CD4-positive, alpha-beta memory T cell (primary cell): ENCODE measurements around the gene RSU1. TPM values are rescaled to one million over a fixed set of nuclear protein-coding genes. Genes with fewer than 3 reads are reported as not detected.

Source experiments
- CTCF ChIA-PET: fragments of 350-600 bp; sonication (Branson Sonifier 250); formaldehyde crosslinking; loops from one replicate; lab custom pipeline; 2021; ENCODE audit warnings: inconsistent platforms; ENCODE audit not compliant: partially characterized antibody; lab: Charles Lee
- POLR2A ChIA-PET: fragments of 350-600 bp; sonication (Branson Sonifier 250); formaldehyde crosslinking; loops from one replicate; lab custom pipeline; 2021; ENCODE audit not compliant: partially characterized antibody; lab: Charles Lee
- DNase-seq, 5 donors: peaks; one replicate each; pipeline versions ENCODE4 v3.0.0 to v3.0.0-alpha.2; 2020 to 2022; ENCODE audit warnings: mixed read lengths in 1 of 5
- H3K27ac ChIP-seq: one replicate; pipeline ENCODE4 v1.7.0; 2013; ENCODE audit warnings: low read depth, low read length
- H3K27me3 ChIP-seq: 2 replicates; pipeline ENCODE4 v1.7.0; 2013; ENCODE audit warnings: mild to moderate bottlenecking, low read length, moderate library complexity; ENCODE audit not compliant: insufficient read depth
- H3K36me3 ChIP-seq: 2 replicates; pipeline ENCODE4 v1.7.0; 2013; ENCODE audit warnings: mild to moderate bottlenecking, low read length, moderate library complexity; ENCODE audit not compliant: insufficient read depth
- H3K4me1 ChIP-seq: 2 replicates; pipeline ENCODE4 v1.7.0; 2013; ENCODE audit warnings: mild to moderate bottlenecking, low read length, moderate library complexity; ENCODE audit not compliant: insufficient read depth
- H3K4me3 ChIP-seq, 2 donors: one replicate each; pipeline ENCODE4 v1.7.0; 2013; ENCODE audit warnings: low read length in 2 of 2, mild to moderate bottlenecking in 1 of 2
- H3K9me3 ChIP-seq, 2 donors: one replicate each; pipeline ENCODE4 v1.7.0; 2013; ENCODE audit warnings: low read length in 2 of 2, control low read depth in 1 of 2; ENCODE audit not compliant: control insufficient read depth in 1 of 2
- H3K27ac Mint-ChIP-seq, 7 donors: one replicate each; pipeline ENCODE4 v1.8.0; 2020 to 2021; ENCODE audit warnings: mixed read lengths in 7 of 7, mild to moderate bottlenecking in 6 of 7, inconsistent platforms in 3 of 7, moderate library complexity in 3 of 7
- H3K27me3 Mint-ChIP-seq, 2 donors: one replicate each; pipeline ENCODE4 v1.8.0; 2020 to 2021; ENCODE audit warnings: mixed read lengths in 2 of 2
- H3K36me3 Mint-ChIP-seq, 2 donors: one replicate each; pipeline ENCODE4 v1.8.0; 2020 to 2021; ENCODE audit warnings: mixed read lengths in 2 of 2, inconsistent platforms in 1 of 2, mild to moderate bottlenecking in 1 of 2
- H3K4me1 Mint-ChIP-seq, 4 donors: one replicate each; pipeline ENCODE4 v1.8.0; 2020 to 2021; ENCODE audit warnings: mixed read lengths in 4 of 4, mild to moderate bottlenecking in 1 of 4
- H3K4me3 Mint-ChIP-seq, 8 donors: one replicate each; pipeline ENCODE4 v1.8.0; 2020 to 2021; ENCODE audit warnings: mixed read lengths in 8 of 8, mild to moderate bottlenecking in 7 of 8, moderate library complexity in 6 of 8, inconsistent platforms in 3 of 8
- H3K9me3 Mint-ChIP-seq, 8 donors: one replicate each; pipeline ENCODE4 v1.8.0; 2020 to 2021; ENCODE audit warnings: mixed read lengths in 8 of 8, mild to moderate bottlenecking in 5 of 8, inconsistent platforms in 3 of 8, moderate library complexity in 1 of 8
- intact Hi-C: fragments of 100-400 bp; cut with micrococcal nuclease; formaldehyde crosslinking; loops from one replicate; pipeline ENCODE4 v1.15.1; 2023
- polyA plus RNA-seq, 2 donors: library from polyadenylated mRNA; unstranded; fragments of 300-500 nt; fragmentation: Illumina TruSeq; gene quantifications; one replicate each; pipeline ENCODE4 v1.2.3, GENCODE V29; 2021
- total RNA-seq, 2 experiments: library from RNA; stranded (reverse); gene quantifications; one replicate each; pipeline ENCODE4 v1.2.3, GENCODE V29; 2021

RSU1 gene
- total and polyA plus RNA-seq, 4 experiments from 2014 or later = 53.6 to 186 (median 95.1) TPM

DNA sequence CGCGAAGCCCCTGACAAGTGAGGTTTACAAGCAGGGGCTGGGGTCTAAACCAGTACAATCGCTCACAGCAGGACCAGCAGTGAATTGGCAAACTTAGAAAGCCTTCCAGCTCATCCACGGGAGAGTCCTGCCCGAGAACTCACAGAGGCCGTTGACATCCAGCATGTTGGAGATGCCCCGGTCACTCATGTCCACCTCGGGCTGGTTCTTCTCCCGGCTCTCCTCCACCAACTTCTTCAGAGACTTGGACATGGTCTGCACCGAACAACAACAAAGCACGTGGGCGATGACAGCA, 447 bp downstream of the RSU1 start:
- ChIA-PET POLR2A (interaction anchor here (0.7 to 3.2 kb wide), 22 partner anchors 9 to 956 kb away, joined by 3 to 101 read pairs (median 6); partner anchors contain the start of genes MINDY3, PTER, STAM and TRDMT1), CTCF (interaction anchor here (0.9 to 1.7 kb wide), 7 partner anchors 8 to 612 kb away, joined by 3 to 20 read pairs (median 5); partner anchors contain the start of genes PTER and VIM)
- Mint-ChIP-seq H3K27ac (peak overlapping the region; percentile 88 to 98 (median 96)), H3K9me3 (peaks cover 0 to 5% (median 3%) of the 10 kb centered on the region in 8 donors), H3K4me3 (peak overlapping the region; percentile 95 to 99 (median 97)), H3K36me3 (peaks cover 20 to 24% of the 10 kb centered on the region in 2 donors), H3K27me3 (no peaks in the 10 kb centered on the region), H3K4me1 (peaks cover 26 to 59% (median 37%) of the 10 kb centered on the region in 4 donors)
- no peaks in the 10 kb centered on the region for H3K36me3 ChIP-seq
- intact Hi-C loops = loop anchor here (1.0 to 5.0 kb wide), 11 partner anchors 29 to 1842 kb away; partner anchors contain the start of genes ARL5B, MINDY3, PTER and RPP38
- H3K27me3 ChIP-seq = no peaks in the 10 kb centered on the region
- peaks cover 37% of the 10 kb centered on the region for H3K4me1 ChIP-seq
- H3K4me3 ChIP-seq = peak overlapping the region; percentile 58 to 70
- peak overlapping the region; percentile 74 for H3K27ac ChIP-seq
- H3K9me3 ChIP-seq = peaks cover 0 to 1% of the 10 kb centered on the region in 2 donors
- DNase-seq = no peak

DNA sequence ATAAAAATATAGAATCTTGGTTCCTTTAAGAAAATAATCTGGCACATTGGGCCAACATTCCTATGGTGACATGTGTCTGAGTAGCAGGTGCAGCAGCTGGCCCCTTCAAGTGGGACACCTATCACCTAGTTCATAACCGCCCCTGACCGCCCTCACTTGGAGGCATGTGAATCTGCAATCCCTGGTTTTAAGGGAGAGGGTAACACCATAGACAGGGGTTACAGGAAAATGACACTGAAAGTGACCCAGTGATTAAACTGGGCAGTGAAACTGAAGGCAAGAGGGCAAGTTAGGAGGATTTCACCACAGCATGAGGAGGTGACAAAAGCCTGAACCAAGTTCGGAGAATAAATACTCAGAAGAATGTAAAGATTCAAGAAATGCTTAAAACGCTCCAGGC, 1.1 kb downstream of the RSU1 start:
- peak overlapping the region; percentile 59 to 98 (median 88) for H3K27ac Mint-ChIP-seq
- CTCF ChIA-PET = interaction anchor here (0.9 to 1.5 kb wide), 2 partner anchors 12 to 27 kb away, joined by 3 to 5 read pairs; no protein-coding TSS in a partner anchor
- H3K9me3 Mint-ChIP-seq = peaks cover 0 to 3% (median 0%) of the 10 kb centered on the region in 8 donors
- no peaks in the 10 kb centered on the region for H3K36me3 ChIP-seq
- H3K9me3 ChIP-seq = no peaks in the 10 kb centered on the region
- H3K4me1 Mint-ChIP-seq = peaks cover 27 to 65% (median 40%) of the 10 kb centered on the region in 4 donors
- H3K4me3 ChIP-seq = peak overlapping the region in 1 of 2 donors; percentile 58
- H3K27me3 Mint-ChIP-seq = no peaks in the 10 kb centered on the region
- DNase-seq = no peak
- H3K36me3 Mint-ChIP-seq = peaks cover 23 to 27% of the 10 kb centered on the region in 2 donors
- peak overlapping the region; percentile 95 to 99 (median 97) for H3K4me3 Mint-ChIP-seq
- no peak overlapping the region for H3K27ac ChIP-seq
- POLR2A ChIA-PET = interaction anchor here (1.2 to 3.2 kb wide), 9 partner anchors 15 to 956 kb away, joined by 3 to 101 read pairs (median 13); partner anchors contain the start of genes MINDY3, TRDMT1 and VIM
- intact Hi-C loops = loop anchor here (2.0 to 5.0 kb wide), 6 partner anchors 37 to 1843 kb away; partner anchors contain the start of genes ARL5B, PTER, RPP38 and TRDMT1
- peaks cover 37% of the 10 kb centered on the region for H3K4me1 ChIP-seq
- no peaks in the 10 kb centered on the region for H3K27me3 ChIP-seq

DNA sequence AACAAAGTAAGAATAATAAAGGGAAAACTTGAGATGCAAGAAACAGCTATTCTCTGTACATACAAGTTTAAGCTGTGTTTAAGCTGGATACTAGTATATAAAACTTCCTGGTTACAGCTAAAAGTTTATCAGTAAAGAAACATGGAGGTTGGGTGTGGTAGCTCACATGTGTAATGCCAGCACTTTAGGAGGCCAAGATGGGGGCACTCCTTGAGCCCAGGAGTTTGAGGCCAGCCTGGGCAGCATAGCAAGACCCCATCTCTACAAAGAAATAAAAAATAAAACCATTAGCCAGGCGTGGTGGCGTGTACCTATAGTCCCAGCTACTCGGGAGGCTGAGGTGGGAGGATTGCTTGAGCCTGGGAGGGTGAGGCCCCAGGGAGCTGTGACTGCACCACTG, 3.2 kb downstream of the RSU1 start:
- H3K4me3 ChIP-seq = no peak overlapping the region
- CTCF ChIA-PET = interaction anchor here (0.7 to 2.9 kb wide), 5 partner anchors 14 to 910 kb away, joined by 3 to 10 read pairs (median 5); no protein-coding TSS in a partner anchor
- no peak for DNase-seq
- POLR2A ChIA-PET = interaction anchor here (1.2 kb wide), 1 partner anchor 10 kb away, joined by 4 read pairs; no protein-coding TSS in a partner anchor
- H3K36me3 ChIP-seq = no peaks in the 10 kb centered on the region
- Mint-ChIP-seq H3K9me3 (peaks cover 0 to 3% (median 0%) of the 10 kb centered on the region in 8 donors), H3K4me3 (no peak overlapping the region), H3K4me1 (peaks cover 32 to 72% (median 47%) of the 10 kb centered on the region in 4 donors), H3K36me3 (peaks cover 23 to 40% of the 10 kb centered on the region in 2 donors), H3K27ac (no peak overlapping the region), H3K27me3 (no peaks in the 10 kb centered on the region)
- no peak overlapping the region for H3K27ac ChIP-seq
- no peaks in the 10 kb centered on the region for H3K27me3 ChIP-seq
- intact Hi-C loops = no loop called here
- peaks cover 37% of the 10 kb centered on the region for H3K4me1 ChIP-seq
- H3K9me3 ChIP-seq = no peaks in the 10 kb centered on the region

DNA sequence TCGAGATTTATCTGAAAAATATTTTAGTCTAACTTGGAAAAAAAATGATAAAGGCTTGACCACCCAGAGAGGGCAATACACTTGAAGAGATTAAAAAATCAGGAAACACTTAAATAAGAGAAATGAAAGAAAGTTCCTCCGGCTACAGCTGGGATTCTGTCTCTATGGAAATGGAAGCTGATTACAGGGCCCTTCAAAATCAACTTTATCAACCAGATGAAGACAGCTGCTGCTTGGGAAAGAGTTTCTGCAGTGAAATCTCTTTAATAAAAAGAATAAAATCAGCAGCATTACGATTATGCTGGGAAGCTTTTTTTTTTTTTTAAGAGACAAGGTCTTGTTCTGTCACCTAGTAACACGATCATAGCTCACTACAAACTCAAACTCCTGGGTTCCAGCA, 4.5 kb downstream of the RSU1 start:
- intact Hi-C loops = no loop called here
- Histone ChIP-seq H3K9me3 (no peaks in the 10 kb centered on the region), H3K4me1 (peaks cover 31% of the 10 kb centered on the region), H3K36me3 (no peaks in the 10 kb centered on the region), H3K27me3 (no peaks in the 10 kb centered on the region), H3K4me3 (no peak overlapping the region), H3K27ac (no peak overlapping the region)
- no peak overlapping the region for H3K4me3 Mint-ChIP-seq
- H3K36me3 Mint-ChIP-seq = peaks cover 23 to 46% of the 10 kb centered on the region in 2 donors
- peak overlapping the region in 1 of 7 donors; percentile 29 for H3K27ac Mint-ChIP-seq
- no peaks in the 10 kb centered on the region for H3K27me3 Mint-ChIP-seq
- POLR2A ChIA-PET = interaction anchor here (1.2 to 1.4 kb wide), 2 partner anchors 8 to 417 kb away, joined by 4 read pairs; no protein-coding TSS in a partner anchor
- no peak for DNase-seq
- H3K9me3 Mint-ChIP-seq = peaks cover 0 to 3% (median 0%) of the 10 kb centered on the region in 8 donors
- H3K4me1 Mint-ChIP-seq = peaks cover 29 to 64% (median 45%) of the 10 kb centered on the region in 4 donors
- CTCF ChIA-PET = interaction anchor here (0.8 to 2.9 kb wide), 6 partner anchors 15 to 38 kb away, joined by 4 to 10 read pairs (median 5); no protein-coding TSS in a partner anchor

DNA sequence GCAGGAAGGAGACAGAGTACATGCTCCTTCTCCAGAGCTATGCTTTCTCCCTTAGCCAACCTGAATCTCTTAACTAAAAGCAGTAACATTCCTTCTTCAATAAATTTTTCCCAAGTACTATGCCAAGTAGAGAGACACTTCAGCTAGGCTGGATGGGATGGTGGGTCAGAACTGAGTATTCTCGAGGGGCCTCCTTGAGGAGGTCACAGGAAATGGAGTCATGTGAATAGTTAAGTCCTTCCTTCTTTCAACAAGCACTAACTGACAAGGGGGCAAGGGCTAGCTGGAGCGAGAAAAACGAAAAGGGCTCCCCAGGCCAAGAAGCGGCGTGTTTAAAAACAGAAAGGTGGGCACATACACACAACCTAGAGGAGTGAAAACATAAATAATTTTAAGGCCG, 5.5 kb downstream of the RSU1 start:
- Mint-ChIP-seq H3K4me1 (peaks cover 26 to 55% (median 41%) of the 10 kb centered on the region in 4 donors), H3K9me3 (peaks cover 0 to 3% (median 0%) of the 10 kb centered on the region in 8 donors), H3K4me3 (peak overlapping the region in 1 of 8 donors; percentile 39), H3K27ac (peak overlapping the region in 1 of 7 donors; percentile 6), H3K36me3 (peaks cover 28 to 46% of the 10 kb centered on the region in 2 donors), H3K27me3 (no peaks in the 10 kb centered on the region)
- intact Hi-C loops = no loop called here
- H3K4me1 ChIP-seq = peaks cover 30% of the 10 kb centered on the region
- no peaks in the 10 kb centered on the region for H3K36me3 ChIP-seq
- POLR2A ChIA-PET = no interaction called here
- H3K4me3 ChIP-seq = no peak overlapping the region
- CTCF ChIA-PET = interaction anchor here (0.7 to 2.9 kb wide), 7 partner anchors 15 to 910 kb away, joined by 3 to 10 read pairs (median 4); no protein-coding TSS in a partner anchor
- no peak overlapping the region for H3K27ac ChIP-seq
- no peaks in the 10 kb centered on the region for H3K9me3 ChIP-seq
- no peak for DNase-seq
- no peaks in the 10 kb centered on the region for H3K27me3 ChIP-seq

DNA sequence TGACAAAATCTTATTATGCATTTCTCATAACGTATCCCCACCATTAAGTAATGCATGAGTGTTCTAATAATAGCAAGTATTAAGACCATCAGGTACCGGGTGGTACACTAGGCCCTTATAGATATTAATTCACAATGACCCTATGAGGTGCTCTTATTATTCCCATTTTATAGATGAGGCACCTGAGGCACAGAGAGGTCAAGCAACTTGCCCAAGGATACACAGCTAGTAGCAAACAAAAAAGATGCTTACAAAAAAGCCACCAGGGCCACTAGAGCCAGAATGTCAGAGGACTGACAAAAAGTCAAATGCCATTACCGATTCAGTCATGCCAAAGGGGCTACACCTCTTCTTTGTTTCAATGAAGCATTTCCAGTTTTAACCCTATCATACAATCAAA, 5.9 kb downstream of the RSU1 start:
- H3K4me3 ChIP-seq = no peak overlapping the region
- H3K9me3 Mint-ChIP-seq = peaks cover 0 to 2% (median 0%) of the 10 kb centered on the region in 8 donors
- intact Hi-C loops = no loop called here
- CTCF ChIA-PET = interaction anchor here (0.7 to 2.3 kb wide), 5 partner anchors 14 to 909 kb away, joined by 3 to 5 read pairs (median 4); no protein-coding TSS in a partner anchor
- no peaks in the 10 kb centered on the region for H3K9me3 ChIP-seq
- peaks cover 28 to 46% of the 10 kb centered on the region in 2 donors for H3K36me3 Mint-ChIP-seq
- no peaks in the 10 kb centered on the region for H3K36me3 ChIP-seq
- POLR2A ChIA-PET = no interaction called here
- no peaks in the 10 kb centered on the region for H3K27me3 ChIP-seq
- no peak for DNase-seq
- no peaks in the 10 kb centered on the region for H3K27me3 Mint-ChIP-seq
- H3K4me3 Mint-ChIP-seq = no peak overlapping the region
- H3K27ac Mint-ChIP-seq = peak overlapping the region in 1 of 7 donors; percentile 29
- H3K4me1 Mint-ChIP-seq = peaks cover 25 to 53% (median 39%) of the 10 kb centered on the region in 4 donors
- H3K4me1 ChIP-seq = peaks cover 26% of the 10 kb centered on the region
- no peak overlapping the region for H3K27ac ChIP-seq
